ENCODE data around the gene PARD3. TPM values are rescaled to one million over a fixed set of nuclear protein-coding genes. Genes with fewer than 3 reads are reported as not detected.

PARD3 gene
- total and polyA plus RNA-seq, 10 of the 15 experiments (the other 5 are each of a cell fraction or from before 2014, with no cell fraction given), result 2.6 to 43.1 (median 13.9) TPM

- no peaks in the 10 kb centered on the region for H3K9me3 ChIP-seq (replicated peaks; ENCODE audit: control insufficient read depth, insufficient read depth, low read length)
- no TSS peak for BruUV-seq (replicated peaks)
- H3K36me3 ChIP-seq (ENCODE audit: control insufficient read depth in 2 of 2, insufficient read depth in 2 of 2, low read length in 1 of 2), result no peaks in the 10 kb centered on the region
- 37% methylated on average over 9 of the region's 9 CpGs for WGBS (ENCODE audit: insufficient coverage, insufficient replicate concordance, low lambda C conversion rate, missing lambda C conversion rate)
- DNase-seq (ENCODE audit: low read depth, low spot score) (no peak), FAIRE-seq (no peak), ATAC-seq (peak; percentile 81)
- H3K4me3 ChIP-seq, result no peak overlapping the region
- no peak overlapping the region for H3K27ac ChIP-seq (ENCODE audit: control insufficient read depth, insufficient read depth)
- POLR2A ChIA-PET, result no interaction called here
- CTCF ChIA-PET, result interaction anchor here (0.7 to 1.7 kb wide), 6 partner anchors 17 to 191 kb away, joined by 3 to 4 read pairs (median 4); no protein-coding TSS in a partner anchor
- RAD21 ChIA-PET (ENCODE audit: unreplicated experiment), result interaction anchor here (0.6 to 1.2 kb wide), 2 partner anchors 65 to 149 kb away, joined by 3 to 4 read pairs; no protein-coding TSS in a partner anchor
- no peaks in the 10 kb centered on the region for H3K79me2 ChIP-seq (ENCODE audit: control insufficient read depth, insufficient read depth, low read length)
- in situ Hi-C loops (cut with MboI) (no loop called here), intact Hi-C loops (cut with micrococcal nuclease; ENCODE audit: unreplicated experiment) (no loop called here)
- SMC1A ChIA-PET (ENCODE audit: uncharacterized antibody, unreplicated experiment), result interaction anchor here (1.2 to 4.4 kb wide), 6 partner anchors 9 to 65 kb away, joined by 3 to 20 read pairs (median 4); no protein-coding TSS in a partner anchor
- H3K27me3 ChIP-seq (replicated peaks in 1 of 2; ENCODE audit: control insufficient read depth in 2 of 2, insufficient read depth in 2 of 2, low read length in 1 of 2), result no peaks in the 10 kb centered on the region
- no peak overlapping the region for H3K4me2 ChIP-seq (ENCODE audit: control insufficient read depth, insufficient read depth)
- H4K20me1 ChIP-seq (ENCODE audit: control insufficient read depth, insufficient read depth), result no peaks in the 10 kb centered on the region
- H3K4me1 ChIP-seq (ENCODE audit: control insufficient read depth, insufficient read depth, low read length), result no peaks in the 10 kb centered on the region
- TF ChIP-seq ZNF274 (IDR thresholded peaks at IDR 0.05; ENCODE audit: insufficient read depth, insufficient read length) (no peak), SRF (IDR thresholded peaks at IDR 0.05; ENCODE audit: low read depth in 2 of 2, low read length in 2 of 2) (0 out of 4 replicates have a peak, but pooled peaks of 1 of the 2 experiments have one; percentile 23), NR2C1 (IDR thresholded peaks at IDR 0.05) (no peak), RAD21 (IDR thresholded peaks at IDR 0.05; ENCODE audit: insufficient read depth, low read depth, low read length) (0 out of 2 replicates have a peak, but pooled peaks have one; percentile 13), RFX5 (IDR thresholded peaks at IDR 0.05; ENCODE audit: low read depth, low read length) (no peak), CTCF (IDR thresholded peaks at IDR 0.05 in 2 of 3, conservative IDR thresholded peaks at IDR 0.05 in 1 of 3; ENCODE audit: control insufficient read depth in 2 of 3, extremely low read depth in 1 of 3, insufficient read depth in 1 of 3, low read depth in 3 of 3, low read length in 3 of 3) (peak in 1 of 3 experiments; percentile 9; a peak in 2 of 6 replicates), SPI1 (IDR thresholded peaks at IDR 0.05; ENCODE audit: borderline replicate concordance, insufficient read depth, low read depth, low read length) (no peak), E4F1 (IDR thresholded peaks at IDR 0.05; ENCODE audit: borderline replicate concordance, partially characterized antibody) (no peak)
- H2AFZ ChIP-seq (ENCODE audit: control insufficient read depth, low read depth, low read length), result no peak overlapping the region
- no peak overlapping the region for H3K9ac ChIP-seq (ENCODE audit: control insufficient read depth, insufficient read depth, low read length)
Measured at GRCh38 chr10:34206078-34206934, 608.8 kb downstream of the PARD3 start.

All from GM12878 (cell line).